ENCODE data around the gene RHBDL3.

The RHBDL3 gene

DNA sequence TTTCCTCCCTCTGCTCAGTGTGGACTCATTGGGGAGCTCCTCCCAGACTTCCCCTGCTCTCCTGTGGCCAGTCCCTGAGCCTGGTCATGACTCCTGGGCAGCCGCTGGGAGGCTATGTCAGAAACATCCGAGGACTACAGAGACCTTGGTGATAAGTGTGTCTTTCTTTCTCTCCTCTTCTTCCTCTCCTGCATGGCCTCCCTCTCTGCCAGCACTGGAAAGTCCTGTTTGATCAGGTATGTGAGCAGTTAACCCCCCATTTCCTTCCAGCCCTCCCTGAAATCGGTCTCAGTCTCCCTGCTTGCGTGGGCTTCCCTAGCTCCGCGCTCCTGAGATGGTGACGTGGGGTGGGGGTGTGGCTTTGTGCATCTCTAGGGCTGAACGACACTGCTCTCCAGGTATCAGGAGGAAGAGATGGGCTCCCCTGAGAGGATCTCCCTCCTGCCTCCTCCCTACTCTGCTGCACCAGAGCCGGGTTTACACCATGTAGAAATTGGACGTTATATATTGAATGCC, 2.1 kb downstream of the RHBDL3 start:
- H3K4me1 ChIP-seq (ENCODE audit: control insufficient read depth, insufficient read depth, low read length), result peaks cover 6% of the 10 kb centered on the region
- H3K9ac ChIP-seq (ENCODE audit: low read depth, low read length), result no peak overlapping the region
- no peaks in the 10 kb centered on the region for H3K9me3 ChIP-seq (replicated peaks; ENCODE audit: low read length)
- no peak overlapping the region for H3K4me2 ChIP-seq (ENCODE audit: low read length)
- H3K36me3 ChIP-seq (ENCODE audit: insufficient read depth, low read length), result no peaks in the 10 kb centered on the region
- no peak overlapping the region for H3K4me3 ChIP-seq (ENCODE audit: low read length)
- H3K27me3 ChIP-seq (ENCODE audit: control insufficient read depth, insufficient read depth, low read length), result peaks cover 88% of the 10 kb centered on the region

DNA sequence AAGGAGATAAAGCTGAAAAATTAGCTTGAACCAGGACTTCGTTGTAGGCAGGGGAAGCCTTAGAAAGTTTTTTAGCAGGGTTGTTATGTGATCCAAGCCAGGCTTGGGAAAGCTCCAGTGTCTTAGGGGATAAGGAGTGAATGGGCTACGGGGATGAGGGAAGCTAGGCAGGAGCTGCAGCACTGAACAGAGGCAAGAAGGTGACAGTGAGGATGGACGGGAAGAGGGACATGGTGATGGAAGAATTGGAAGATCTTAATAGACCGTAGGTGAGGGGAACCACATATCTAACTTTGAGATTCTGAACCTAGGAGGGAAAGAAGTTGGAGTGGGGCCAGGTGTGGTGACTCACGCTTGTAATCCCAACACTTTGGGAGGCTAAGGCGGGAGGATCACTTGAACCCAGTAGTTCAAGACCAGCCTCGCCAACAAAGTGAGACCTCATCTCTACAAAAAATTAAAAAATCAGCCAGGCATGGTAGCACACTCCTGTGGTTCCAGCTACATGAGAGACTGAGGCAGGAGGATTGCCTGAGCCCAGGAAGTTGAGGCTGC, 3.2 kb downstream of the RHBDL3 start:
- Histone ChIP-seq H3K4me2 (ENCODE audit: low read length) (no peak overlapping the region), H3K9ac (ENCODE audit: low read depth, low read length) (no peak overlapping the region), H3K36me3 (ENCODE audit: insufficient read depth, low read length) (no peaks in the 10 kb centered on the region), H3K9me3 (replicated peaks; ENCODE audit: low read length) (no peaks in the 10 kb centered on the region), H3K27me3 (ENCODE audit: control insufficient read depth, insufficient read depth, low read length) (peaks cover 80% of the 10 kb centered on the region), H3K4me3 (ENCODE audit: low read length) (no peak overlapping the region), H3K4me1 (ENCODE audit: control insufficient read depth, insufficient read depth, low read length) (peaks cover 6% of the 10 kb centered on the region)

DNA sequence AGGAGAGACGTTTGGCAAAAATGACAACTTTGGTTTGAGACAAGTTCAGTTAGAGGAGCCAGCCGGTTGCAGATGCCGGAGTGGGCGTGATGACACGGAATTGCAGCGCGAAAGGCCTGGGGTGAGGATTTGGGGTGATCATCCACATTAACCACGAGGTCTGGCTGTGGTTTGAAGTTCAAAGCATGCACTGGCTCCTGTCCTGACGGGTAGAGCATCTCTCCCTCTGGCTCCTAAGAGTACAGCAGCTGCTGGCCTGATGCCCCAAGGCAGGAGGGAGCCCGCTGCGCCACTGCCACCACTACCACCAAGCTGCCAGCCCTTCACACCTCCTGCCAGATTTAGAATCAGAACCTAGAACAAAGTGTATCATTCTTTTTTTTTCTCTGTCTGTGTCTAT, 3.7 kb downstream of the RHBDL3 start:
- Histone ChIP-seq H3K27me3 (ENCODE audit: control insufficient read depth, insufficient read depth, low read length) (peaks cover 74% of the 10 kb centered on the region), H3K4me3 (ENCODE audit: low read length) (no peak overlapping the region), H3K4me2 (ENCODE audit: low read length) (no peak overlapping the region), H3K36me3 (ENCODE audit: insufficient read depth, low read length) (no peaks in the 10 kb centered on the region), H3K4me1 (ENCODE audit: control insufficient read depth, insufficient read depth, low read length) (peaks cover 6% of the 10 kb centered on the region), H3K9ac (ENCODE audit: low read depth, low read length) (no peak overlapping the region), H3K9me3 (replicated peaks; ENCODE audit: low read length) (no peaks in the 10 kb centered on the region)

DNA sequence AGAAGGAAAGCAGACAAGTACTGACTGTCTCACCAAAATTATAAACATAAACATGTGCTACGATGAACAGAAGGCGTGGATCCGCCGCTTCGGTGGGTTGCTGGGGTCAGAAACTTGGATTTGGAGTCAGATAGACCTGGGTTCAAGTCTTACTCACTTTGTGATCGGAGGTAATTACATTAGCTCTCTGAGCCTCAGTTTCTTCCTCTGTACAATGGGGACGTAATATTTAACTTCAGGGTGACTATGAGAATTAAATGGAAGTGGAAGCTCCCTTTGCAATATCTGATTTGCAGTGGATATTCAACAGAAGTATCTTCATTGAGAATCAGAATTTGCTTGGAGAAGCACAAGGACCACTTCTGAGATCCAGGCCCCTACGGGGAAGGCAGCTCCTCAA, 6.2 kb downstream of the RHBDL3 start:
- Histone ChIP-seq H3K9me3 (replicated peaks; ENCODE audit: low read length) (no peaks in the 10 kb centered on the region), H3K36me3 (ENCODE audit: insufficient read depth, low read length) (no peaks in the 10 kb centered on the region), H3K4me2 (ENCODE audit: low read length) (no peak overlapping the region), H3K9ac (ENCODE audit: low read depth, low read length) (no peak overlapping the region), H3K4me3 (ENCODE audit: low read length) (no peak overlapping the region), H3K4me1 (ENCODE audit: control insufficient read depth, insufficient read depth, low read length) (peaks cover 15% of the 10 kb centered on the region), H3K27me3 (ENCODE audit: control insufficient read depth, insufficient read depth, low read length) (peaks cover 55% of the 10 kb centered on the region)

DNA sequence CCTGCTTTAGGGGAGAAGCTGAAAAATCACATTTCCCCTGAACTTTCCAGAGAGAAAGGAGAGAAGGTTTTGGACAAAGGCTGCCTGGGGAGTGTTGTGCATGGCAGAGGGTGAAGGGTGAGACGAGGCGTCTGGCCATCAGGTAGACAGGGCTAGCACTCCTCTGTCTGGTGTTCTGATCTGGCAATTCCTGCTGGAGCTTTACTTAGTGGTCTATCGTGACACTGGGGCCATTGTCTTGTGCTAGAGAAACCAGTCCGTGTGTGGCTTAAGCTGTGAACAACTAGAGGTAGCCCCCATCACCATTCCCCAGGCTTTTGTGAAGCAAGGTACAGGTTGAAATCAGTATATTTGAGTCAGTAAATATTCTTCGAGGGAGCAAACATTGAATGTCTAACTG, 8.5 kb downstream of the RHBDL3 start:
- H3K9ac ChIP-seq (ENCODE audit: low read depth, low read length), result no peak overlapping the region
- H3K9me3 ChIP-seq (replicated peaks; ENCODE audit: low read length), result no peaks in the 10 kb centered on the region
- peaks cover 14% of the 10 kb centered on the region for H3K4me1 ChIP-seq (ENCODE audit: control insufficient read depth, insufficient read depth, low read length)
- H3K4me2 ChIP-seq (ENCODE audit: low read length), result no peak overlapping the region
- no peaks in the 10 kb centered on the region for H3K36me3 ChIP-seq (ENCODE audit: insufficient read depth, low read length)
- H3K4me3 ChIP-seq (ENCODE audit: low read length), result no peak overlapping the region
- peaks cover 34% of the 10 kb centered on the region for H3K27me3 ChIP-seq (ENCODE audit: control insufficient read depth, insufficient read depth, low read length)

DNA sequence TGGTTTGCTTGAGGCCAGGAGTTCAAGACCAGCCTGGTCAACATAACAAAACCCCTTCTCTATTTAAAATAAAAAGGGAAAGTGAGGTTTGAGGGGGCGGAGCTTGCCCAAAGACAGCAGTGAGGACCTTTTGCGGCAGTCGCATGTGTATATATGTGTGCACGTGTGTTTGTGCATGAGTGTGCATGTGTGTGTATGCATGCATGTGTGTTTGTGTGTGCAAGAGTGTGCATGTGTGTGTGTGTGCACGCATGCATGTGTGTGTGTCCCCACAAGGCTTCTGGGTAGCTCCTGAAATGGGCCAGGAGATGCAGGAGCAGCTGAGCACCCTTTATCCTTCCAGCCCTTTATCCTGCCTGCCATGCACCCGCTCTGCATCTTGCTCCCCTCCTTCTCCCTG, 9.0 kb downstream of the RHBDL3 start:
- H3K4me2 ChIP-seq (ENCODE audit: low read length), result peak overlapping the region; percentile 34
- no peaks in the 10 kb centered on the region for H3K36me3 ChIP-seq (ENCODE audit: insufficient read depth, low read length)
- H3K27me3 ChIP-seq (ENCODE audit: control insufficient read depth, insufficient read depth, low read length), result peaks cover 33% of the 10 kb centered on the region
- H3K4me3 ChIP-seq (ENCODE audit: low read length), result no peak overlapping the region
- peaks cover 14% of the 10 kb centered on the region for H3K4me1 ChIP-seq (ENCODE audit: control insufficient read depth, insufficient read depth, low read length)
- no peaks in the 10 kb centered on the region for H3K9me3 ChIP-seq (replicated peaks; ENCODE audit: low read length)
- H3K9ac ChIP-seq (ENCODE audit: low read depth, low read length), result no peak overlapping the region

DNA sequence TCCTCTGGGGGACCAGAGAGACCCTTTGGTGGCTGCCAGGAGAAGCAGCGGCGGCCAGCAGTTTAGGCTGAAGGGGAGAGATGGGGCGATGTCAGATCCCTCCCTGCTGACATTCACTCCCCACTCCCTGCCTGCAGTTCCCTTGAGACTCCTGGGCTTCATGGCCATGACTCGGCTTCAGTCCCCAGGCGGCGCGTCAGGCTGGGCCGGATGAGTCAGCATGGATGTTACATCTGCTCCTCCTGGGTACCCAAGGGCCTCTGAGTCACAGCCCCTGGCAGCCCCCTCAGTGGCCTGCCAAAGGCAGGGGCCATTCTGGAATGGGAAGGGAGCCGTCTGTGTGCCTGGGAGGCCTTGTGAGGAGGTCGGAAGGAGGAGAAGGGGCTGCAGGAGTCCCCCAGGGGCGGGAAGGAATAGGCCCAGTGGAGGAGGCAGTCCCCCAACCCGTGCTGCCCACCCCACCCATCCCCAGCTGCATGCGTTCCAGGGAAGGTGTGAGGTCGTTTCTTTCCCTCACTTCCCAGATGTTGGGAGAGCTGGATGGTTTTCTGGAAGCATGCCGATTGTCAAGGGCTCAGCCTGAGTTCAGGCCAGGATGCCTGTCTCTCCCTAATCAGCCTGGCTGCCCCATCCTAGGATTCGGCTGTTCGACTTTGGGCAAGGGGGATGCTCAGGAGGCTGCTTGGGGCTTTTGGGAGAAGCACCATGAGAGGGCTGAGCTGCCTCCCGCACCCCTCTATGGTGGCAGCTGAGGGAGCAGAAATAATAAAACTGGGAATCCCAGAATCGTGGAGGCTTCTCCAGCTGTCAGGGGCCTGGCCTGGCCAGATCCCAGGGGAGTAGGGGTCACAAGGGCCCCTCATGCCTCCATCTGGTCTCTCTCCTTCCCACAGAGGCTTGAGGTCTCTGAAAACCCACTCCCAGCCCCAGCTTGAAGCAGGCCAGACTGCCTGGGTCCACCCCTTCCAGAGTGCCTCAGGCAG, 9.7 kb downstream of the RHBDL3 start:
- Histone ChIP-seq H3K4me2 (ENCODE audit: low read length) (peak overlapping the region; percentile 34), H3K9ac (ENCODE audit: low read depth, low read length) (no peak overlapping the region), H3K4me1 (ENCODE audit: control insufficient read depth, insufficient read depth, low read length) (peaks cover 14% of the 10 kb centered on the region), H3K36me3 (ENCODE audit: insufficient read depth, low read length) (no peaks in the 10 kb centered on the region), H3K9me3 (replicated peaks; ENCODE audit: low read length) (no peaks in the 10 kb centered on the region), H3K4me3 (ENCODE audit: low read length) (no peak overlapping the region), H3K27me3 (ENCODE audit: control insufficient read depth, insufficient read depth, low read length) (peaks cover 28% of the 10 kb centered on the region)

DNA sequence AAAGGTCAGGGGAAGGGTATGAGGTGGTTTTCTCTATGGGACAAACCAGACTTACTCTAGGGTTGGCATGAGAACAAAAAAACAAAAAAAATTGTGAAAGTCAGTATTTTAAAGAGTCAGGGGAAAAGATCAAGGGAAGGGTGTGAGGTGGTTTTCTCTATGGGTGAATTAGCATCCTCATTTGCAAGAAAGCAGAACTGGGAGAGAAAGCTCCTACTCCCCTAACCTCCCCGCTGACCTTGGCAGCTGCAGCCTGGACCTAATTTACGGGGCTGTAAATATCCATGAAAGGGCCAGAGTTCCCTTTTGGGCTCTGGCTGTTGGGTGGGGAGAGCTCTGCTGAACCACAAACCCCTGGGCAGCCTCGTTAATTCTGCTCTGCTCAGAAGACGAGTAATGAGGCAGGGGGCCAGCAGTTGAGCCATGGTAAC, 10.6 kb downstream of the RHBDL3 start:
- H3K4me2 ChIP-seq (ENCODE audit: low read length), result no peak overlapping the region
- H3K9ac ChIP-seq (ENCODE audit: low read depth, low read length), result no peak overlapping the region
- no peak overlapping the region for H3K4me3 ChIP-seq (ENCODE audit: low read length)
- H3K36me3 ChIP-seq (ENCODE audit: insufficient read depth, low read length), result no peaks in the 10 kb centered on the region
- peaks cover 22% of the 10 kb centered on the region for H3K27me3 ChIP-seq (ENCODE audit: control insufficient read depth, insufficient read depth, low read length)
- H3K9me3 ChIP-seq (replicated peaks; ENCODE audit: low read length), result no peaks in the 10 kb centered on the region
- H3K4me1 ChIP-seq (ENCODE audit: control insufficient read depth, insufficient read depth, low read length), result peaks cover 14% of the 10 kb centered on the region

DNA sequence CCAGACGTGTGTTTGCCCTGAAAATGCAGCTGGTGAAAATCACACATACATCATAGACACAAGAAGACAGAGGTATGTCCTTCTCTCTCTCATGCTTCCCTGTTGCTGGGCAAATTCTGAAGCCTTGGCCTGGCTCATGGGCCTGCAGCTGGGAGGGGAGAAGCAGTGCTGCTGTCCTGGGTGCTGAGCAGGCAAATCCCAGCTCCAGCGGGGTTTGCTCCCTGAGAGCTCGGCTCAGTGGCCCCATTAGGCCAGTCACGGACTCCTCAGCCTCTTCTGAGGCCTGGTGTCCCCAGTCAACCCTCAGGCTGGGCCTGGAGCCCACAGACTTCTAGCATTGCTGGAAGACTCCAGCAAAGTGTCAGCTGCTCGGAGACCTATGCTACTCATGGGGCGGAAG, 11.7 kb downstream of the RHBDL3 start:
- Histone ChIP-seq H3K9me3 (replicated peaks; ENCODE audit: low read length) (no peaks in the 10 kb centered on the region), H3K27me3 (ENCODE audit: control insufficient read depth, insufficient read depth, low read length) (peaks cover 13% of the 10 kb centered on the region), H3K4me3 (ENCODE audit: low read length) (no peak overlapping the region), H3K9ac (ENCODE audit: low read depth, low read length) (no peak overlapping the region), H3K4me2 (ENCODE audit: low read length) (no peak overlapping the region), H3K4me1 (ENCODE audit: control insufficient read depth, insufficient read depth, low read length) (peaks cover 14% of the 10 kb centered on the region), H3K36me3 (ENCODE audit: insufficient read depth, low read length) (no peaks in the 10 kb centered on the region)

DNA sequence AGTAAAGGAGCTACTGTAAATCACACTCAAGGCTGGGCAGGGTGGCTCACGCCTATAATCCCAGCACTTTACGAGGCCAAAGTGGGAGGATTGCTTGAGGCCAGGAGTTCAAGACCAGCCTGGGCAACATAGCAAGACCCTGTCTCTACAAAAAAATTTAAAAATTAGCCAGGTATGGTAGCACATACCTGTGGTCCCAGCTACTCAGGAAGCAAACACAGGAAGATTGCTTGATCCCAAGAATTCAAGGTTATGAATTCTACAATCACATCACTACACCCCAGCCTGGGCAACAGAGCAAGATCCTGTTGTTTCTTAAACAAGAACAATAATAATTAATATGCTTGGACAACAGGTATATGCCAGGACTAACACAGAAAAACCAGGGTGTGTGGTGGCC, 13.2 kb downstream of the RHBDL3 start:
- no peak overlapping the region for H3K4me2 ChIP-seq (ENCODE audit: low read length)
- H3K4me3 ChIP-seq (ENCODE audit: low read length), result no peak overlapping the region
- H3K27me3 ChIP-seq (ENCODE audit: control insufficient read depth, insufficient read depth, low read length), result peaks cover 13% of the 10 kb centered on the region
- H3K9ac ChIP-seq (ENCODE audit: low read depth, low read length), result no peak overlapping the region
- no peaks in the 10 kb centered on the region for H3K36me3 ChIP-seq (ENCODE audit: insufficient read depth, low read length)
- H3K4me1 ChIP-seq (ENCODE audit: control insufficient read depth, insufficient read depth, low read length), result peaks cover 14% of the 10 kb centered on the region
- H3K9me3 ChIP-seq (replicated peaks; ENCODE audit: low read length), result no peaks in the 10 kb centered on the region

DNA sequence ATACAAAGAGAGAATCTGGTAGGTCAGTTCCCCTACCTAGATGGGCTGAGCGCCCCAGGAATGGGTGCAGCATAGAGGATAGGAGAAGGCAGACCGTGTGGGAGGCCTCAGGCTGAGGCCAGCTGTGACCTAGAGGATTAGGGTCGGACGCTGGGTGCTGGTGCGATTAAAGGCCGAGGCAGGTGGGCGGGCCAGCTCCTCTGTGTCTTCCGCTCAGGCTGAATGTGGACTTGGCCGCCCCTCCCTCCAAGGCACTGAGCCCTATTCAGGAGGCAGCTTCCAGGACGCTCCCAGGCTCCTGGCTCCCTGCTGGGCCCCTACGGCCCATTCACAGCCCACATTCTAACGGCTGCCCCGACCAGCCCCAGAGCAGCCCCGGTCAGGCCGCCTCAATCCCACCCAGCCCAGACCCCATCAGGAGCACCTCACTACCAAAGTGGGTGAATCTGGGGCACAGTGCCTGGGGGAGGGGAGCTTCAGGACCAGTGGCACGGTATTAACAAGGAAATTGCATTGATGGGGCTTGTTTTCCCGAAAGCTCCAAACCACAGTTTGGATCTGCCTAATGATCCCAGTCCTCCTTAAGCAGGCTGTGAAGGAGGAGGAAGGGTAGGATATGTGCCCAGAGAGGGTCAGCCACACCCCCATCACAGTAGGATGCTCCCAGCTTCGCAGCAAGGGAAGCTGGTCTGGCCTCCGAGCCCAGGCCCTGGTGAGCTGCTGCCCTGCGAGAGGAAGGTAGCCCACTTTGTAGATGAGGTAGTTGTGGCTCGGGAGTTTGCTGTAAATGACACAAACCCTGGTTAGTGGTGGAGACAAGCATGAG, 14.5 kb downstream of the RHBDL3 start:
- H3K27me3 ChIP-seq (ENCODE audit: control insufficient read depth, insufficient read depth, low read length), result peaks cover 22% of the 10 kb centered on the region
- H3K4me2 ChIP-seq (ENCODE audit: low read length), result no peak overlapping the region
- no peaks in the 10 kb centered on the region for H3K9me3 ChIP-seq (replicated peaks; ENCODE audit: low read length)
- peaks cover 9% of the 10 kb centered on the region for H3K4me1 ChIP-seq (ENCODE audit: control insufficient read depth, insufficient read depth, low read length)
- no peak overlapping the region for H3K4me3 ChIP-seq (ENCODE audit: low read length)
- H3K9ac ChIP-seq (ENCODE audit: low read depth, low read length), result no peak overlapping the region
- H3K36me3 ChIP-seq (ENCODE audit: insufficient read depth, low read length), result no peaks in the 10 kb centered on the region

All from skeletal muscle satellite cell (primary cell).